H1 (cell line): Measurements from ENCODE around the gene SYNRG. TPM values are rescaled to one million over a fixed set of nuclear protein-coding genes. Genes with fewer than 3 reads are reported as not detected.

Experiments
- CTCF ChIA-PET: fragments of 300-600 bp; sonication (Branson Sonifier 250); formaldehyde crosslinking; loops from one replicate; lab custom pipeline; 2021; ENCODE audit not compliant: partially characterized antibody; lab: Charles Lee
- POLR2A ChIA-PET: fragments of 300-600 bp; sonication (Branson Sonifier 250); formaldehyde crosslinking; loops from one replicate; lab custom pipeline; 2021; ENCODE audit warnings: inconsistent platforms; ENCODE audit not compliant: partially characterized antibody; lab: Charles Lee
- DNase-seq, 2 experiments: peaks; one replicate each; pipeline versions ENCODE4 v3.0.0 to v3.0.0-alpha.2; 2010 to 2022; ENCODE audit warnings: low spot score in 2 of 2, low read depth in 1 of 2, mixed read lengths in 1 of 2
- FAIRE-seq: peaks from 2 replicates; lab custom pipeline; 2011; peaks lifted over from hg19 to GRCh38; lab: Jason Lieb, UNC
- H2AFZ ChIP-seq: 2 replicates; pipeline ENCODE4 v1.8.1; 2012; ENCODE audit warnings: low read length, inconsistent platforms
- H2AK5ac ChIP-seq: 2 replicates; pipeline ENCODE4 v1.6.1; 2013; ENCODE audit warnings: low read depth, low read length
- H2BK120ac ChIP-seq: replicated peaks from 2 replicates; pipeline ENCODE3; 2013; ENCODE audit warnings: low read depth, low read length, inconsistent platforms
- H2BK12ac ChIP-seq: 2 replicates; pipeline ENCODE4 v1.6.1; 2013; ENCODE audit warnings: low read depth, low read length
- H2BK15ac ChIP-seq: 2 replicates; pipeline ENCODE4 v1.6.1; 2013; ENCODE audit warnings: low read length
- H2BK20ac ChIP-seq: 2 replicates; pipeline ENCODE4 v1.6.1; 2013; ENCODE audit warnings: low read length
- H2BK5ac ChIP-seq: 2 replicates; pipeline ENCODE4 v1.6.1; 2013; ENCODE audit warnings: low read depth, low read length
- H3K14ac ChIP-seq: 2 replicates; pipeline ENCODE4 v1.6.1; 2013; ENCODE audit warnings: inconsistent platforms; ENCODE audit not compliant: insufficient read length
- H3K18ac ChIP-seq: 2 replicates; pipeline ENCODE4 v1.6.1; 2013; ENCODE audit warnings: low read length; ENCODE audit errors: extremely low read depth
- H3K23ac ChIP-seq: 2 replicates; pipeline ENCODE4 v1.6.1; 2013; ENCODE audit warnings: inconsistent platforms; ENCODE audit not compliant: insufficient read length
- H3K23me2 ChIP-seq: 2 replicates; pipeline ENCODE4 v1.6.1; 2013; ENCODE audit warnings: low read depth, low read length
- H3K27ac ChIP-seq: 2 replicates; pipeline ENCODE4 v1.6.1; 2011; ENCODE audit warnings: low read depth, low read length, inconsistent platforms
- H3K27me3 ChIP-seq, 4 experiments: replicated peaks in 1 of 4; 1 replicate in 1 of 4; 2 replicates in 3 of 4; pipeline versions ENCODE4 v1.6.1 to v1.8.1; 2011 to 2013; ENCODE audit warnings: low read length in 3 of 4, mild to moderate bottlenecking in 3 of 4, inconsistent platforms in 2 of 4, mixed read lengths in 2 of 4, moderate library complexity in 1 of 4; ENCODE audit not compliant: control insufficient read depth in 3 of 4, insufficient read depth in 3 of 4; ENCODE audit errors: extremely low read depth in 1 of 4
- H3K36me3 ChIP-seq, 4 experiments: 2 replicates each; pipeline versions ENCODE4 v1.6.1 to v1.8.1; 2011 to 2013; ENCODE audit warnings: mild to moderate bottlenecking in 4 of 4, low read length in 3 of 4, moderate library complexity in 2 of 4, control low read depth in 1 of 4, inconsistent platforms in 1 of 4; ENCODE audit not compliant: insufficient read depth in 4 of 4, control insufficient read depth in 2 of 4
- H3K4ac ChIP-seq: replicated peaks from 2 replicates; pipeline ENCODE3; 2013; ENCODE audit warnings: low read length, low read depth, mixed read lengths, inconsistent platforms; ENCODE audit not compliant: insufficient read length
- H3K4me1 ChIP-seq, 4 experiments: replicated peaks in 1 of 4; 1 replicate in 1 of 4; 2 replicates in 3 of 4; pipeline versions ENCODE4 v1.6.1 to v1.8.1; 2011 to 2013; ENCODE audit warnings: low read length in 3 of 4, inconsistent platforms in 2 of 4, mixed read lengths in 1 of 4; ENCODE audit not compliant: insufficient read depth in 4 of 4, control insufficient read depth in 3 of 4
- H3K4me2 ChIP-seq, 2 experiments: 2 replicates each; pipeline versions ENCODE4 v1.6.1 to v1.8.1; 2011 to 2013; ENCODE audit warnings: low read depth in 2 of 2, low read length in 2 of 2, control low read depth in 1 of 2, inconsistent platforms in 1 of 2, mild to moderate bottlenecking in 1 of 2; ENCODE audit not compliant: insufficient read depth in 1 of 2
- H3K4me3 ChIP-seq, 4 experiments: fragments of 200-600, 300-600 bp in 1 of 4; sonication (generic), shearing (Covaris generic), sonication (Bioruptor Twin) in 1 of 4; 2 replicates each; pipeline versions ENCODE4 v1.5.1 to v1.8.1; 2011 to 2016; ENCODE audit warnings: low read length in 4 of 4, low read depth in 3 of 4, control low read depth in 2 of 4, inconsistent platforms in 2 of 4, mild to moderate bottlenecking in 2 of 4, mixed read lengths in 1 of 4, moderate library complexity in 1 of 4; ENCODE audit not compliant: insufficient read depth in 2 of 4; ENCODE audit errors: extremely low read depth in 1 of 4
- H3K56ac ChIP-seq: replicated peaks from 2 replicates; pipeline ENCODE3; 2013; ENCODE audit warnings: low read depth, mild to moderate bottlenecking, mixed read lengths, low read length, inconsistent platforms; ENCODE audit not compliant: insufficient read length
- H3K79me1 ChIP-seq: 2 replicates; pipeline ENCODE4 v1.6.1; 2013; ENCODE audit warnings: low read depth, low read length, control low read depth
- H3K79me2 ChIP-seq, 2 experiments: 2 replicates each; pipeline versions ENCODE4 v1.6.1 to v1.8.1; 2012 to 2013; ENCODE audit warnings: low read length in 2 of 2, mild to moderate bottlenecking in 2 of 2, inconsistent platforms in 1 of 2; ENCODE audit not compliant: insufficient read depth in 2 of 2, control insufficient read depth in 1 of 2
- H3K9ac ChIP-seq, 4 experiments: replicated peaks in 1 of 4; 1 replicate in 1 of 4; 2 replicates in 3 of 4; pipeline versions ENCODE4 v1.6.1 to v1.8.1; 2011 to 2013; ENCODE audit warnings: low read depth in 3 of 4, low read length in 3 of 4, control low read depth in 2 of 4, mild to moderate bottlenecking in 2 of 4, moderate library complexity in 2 of 4, inconsistent platforms in 1 of 4; ENCODE audit errors: extremely low read depth in 1 of 4
- H3K9me3 ChIP-seq, 2 experiments: 2 replicates each; pipeline versions ENCODE4 v1.6.1 to v1.8.1; 2012 to 2013; ENCODE audit warnings: mild to moderate bottlenecking in 2 of 2, moderate library complexity in 2 of 2, control low read depth in 1 of 2, inconsistent platforms in 1 of 2, low read depth in 1 of 2, low read length in 1 of 2, mixed read lengths in 1 of 2; ENCODE audit not compliant: insufficient read depth in 2 of 2
- H4K20me1 ChIP-seq, 2 experiments: replicated peaks in 1 of 2; 2 replicates each; pipeline versions ENCODE3 to v1.8.1; 2011 to 2013; ENCODE audit warnings: inconsistent platforms in 2 of 2, low read length in 2 of 2, mild to moderate bottlenecking in 1 of 2; ENCODE audit not compliant: insufficient read depth in 2 of 2, control insufficient read depth in 1 of 2
- H4K5ac ChIP-seq: 2 replicates; pipeline ENCODE4 v1.6.1; 2013; ENCODE audit warnings: low read length, low read depth, mixed read lengths, inconsistent platforms; ENCODE audit not compliant: insufficient read length
- H4K8ac ChIP-seq: 2 replicates; pipeline ENCODE4 v1.8.0; 2013; ENCODE audit warnings: mild to moderate bottlenecking, moderate library complexity, low read length, inconsistent platforms; ENCODE audit not compliant: insufficient read depth; ENCODE audit errors: extremely low read depth
- H4K91ac ChIP-seq: replicated peaks from 2 replicates; pipeline ENCODE3; 2013; ENCODE audit warnings: low read length, mixed read lengths, inconsistent platforms; ENCODE audit not compliant: insufficient read length
- BCL11A ChIP-seq, 2 experiments: IDR thresholded peaks; one replicate each; pipeline ENCODE4 v1.6.1; 2011; ENCODE audit warnings: low read depth in 2 of 2, low read length in 2 of 2, mild to moderate bottlenecking in 2 of 2
- CBX5 ChIP-seq: fragments of 300-800, 300-1000 bp; sonication (generic); IDR thresholded peaks from 2 replicates; pipeline ENCODE4 v1.7.1; 2016; ENCODE audit warnings: antibody characterized with exemption, low read length, low read depth
- CREB1 ChIP-seq: IDR thresholded peaks from 2 replicates; pipeline ENCODE4 v1.6.1; 2012; ENCODE audit warnings: inconsistent platforms
- EGR1 ChIP-seq: IDR thresholded peaks from 2 replicates; pipeline ENCODE4 v1.6.1; 2011; ENCODE audit warnings: low read depth, low read length, borderline replicate concordance
- EP300 ChIP-seq, 2 experiments: IDR thresholded peaks; 1 replicate in 1 of 2; 2 replicates in 1 of 2; pipeline ENCODE4 v1.6.1; 2011 to 2012; ENCODE audit warnings: low read depth in 2 of 2, low read length in 2 of 2, mild to moderate bottlenecking in 2 of 2, borderline replicate concordance in 1 of 2, inconsistent platforms in 1 of 2, moderate library complexity in 1 of 2
- FOSL1 ChIP-seq: IDR thresholded peaks from 2 replicates; pipeline ENCODE4 v1.6.1; 2011; ENCODE audit warnings: mild to moderate bottlenecking, low read depth, low read length, moderate library complexity; ENCODE audit not compliant: insufficient read depth
- HDAC2 ChIP-seq, 2 experiments: fragments of 300-600 bp in 1 of 2; sonication (generic) in 1 of 2; IDR thresholded peaks; 2 replicates each; pipeline ENCODE4 v1.6.1; 2011 to 2012; ENCODE audit warnings: low read depth in 2 of 2, low read length in 2 of 2, mild to moderate bottlenecking in 2 of 2, moderate library complexity in 2 of 2, borderline replicate concordance in 1 of 2, inconsistent platforms in 1 of 2
- JUND ChIP-seq: IDR thresholded peaks from 2 replicates; pipeline ENCODE4 v1.6.1; 2011; ENCODE audit warnings: mild to moderate bottlenecking, improper control_type of control experiment, low read length
- TCF12 ChIP-seq: IDR thresholded peaks from 2 replicates; pipeline ENCODE4 v1.6.1; 2011; ENCODE audit warnings: low read depth, mild to moderate bottlenecking, low read length
- WGBS, 2 experiments: shearing (Covaris generic) in 1 of 2; methylation state at CpG; one replicate each; pipeline versions ENCODE4 v1.1.6 to v1.1.7; 2013 to 2015; ENCODE audit warnings: low lambda C conversion rate in 2 of 2, mixed read lengths in 2 of 2, inconsistent platforms in 1 of 2, low coverage in 1 of 2, missing lambda C conversion rate in 1 of 2; ENCODE audit not compliant: insufficient replicate concordance in 2 of 2, insufficient coverage in 1 of 2, insufficient read length in 1 of 2; ENCODE audit errors: extremely low coverage in 1 of 2, missing lambda C conversion rate in 1 of 2; 5-methylcytosine and 5-hydroxymethylcytosine counted together
- polyA plus RNA-seq, 7 experiments: library from polyadenylated mRNA; depleted of rRNA in 3 of 7; stranded (reverse) in 5 of 7; unstranded in 2 of 7; fragments of >200 nt in 5 of 7; fragments of 200-250 nt in 2 of 7; gene quantifications; 1 replicate in 5 of 7; 2 replicates in 1 of 7; 4 replicates in 1 of 7; pipeline versions ENCODE4 v1.2.1 to v1.2.3, GENCODE V29; 2011 to 2013; ENCODE audit warnings: missing spikeins in 2 of 7, mixed read lengths in 2 of 7
- total RNA-seq: library from RNA; stranded (reverse); fragmentation: NEBNext Ultra II Directional; extraction: Animal tissue kit (Norgen Biotek cat#: 25700); gene quantifications from 2 replicates; pipeline ENCODE4 v1.2.1, GENCODE V29; 2021

Gene SYNRG
- total and polyA plus RNA-seq, 2 of the 8 experiments (the other 6 are each of a cell fraction or from before 2014, with no cell fraction given), result 7.7 to 31.7 TPM

GRCh38 chr17:37557482-37557881 lies 51.7 kb downstream of the SYNRG start:
- H4K5ac ChIP-seq, result no peak overlapping the region
- peaks cover 0 to 4% (median 2%) of the 10 kb centered on the region in 4 experiments; a peak in 3 of 7 replicates for H3K4me1 ChIP-seq
- H2BK5ac ChIP-seq, result no peak overlapping the region
- no peak overlapping the region for H2BK15ac ChIP-seq
- H3K27ac ChIP-seq, result no peak overlapping the region
- H3K14ac ChIP-seq, result no peak overlapping the region
- H3K79me2 ChIP-seq, result no peaks in the 10 kb centered on the region
- H2BK12ac ChIP-seq, result no peak overlapping the region
- FAIRE-seq (no peak), DNase-seq (no peak)
- no peak overlapping the region for H3K56ac ChIP-seq
- H3K9ac ChIP-seq, result no peak overlapping the region
- no peak overlapping the region for H2AFZ ChIP-seq
- H2AK5ac ChIP-seq, result no peak overlapping the region
- no peak overlapping the region for H2BK20ac ChIP-seq
- no peaks in the 10 kb centered on the region for H3K23me2 ChIP-seq
- H2BK120ac ChIP-seq, result no peak overlapping the region
- H3K79me1 ChIP-seq, result no peaks in the 10 kb centered on the region
- H3K4me3 ChIP-seq, result no peak overlapping the region
- ChIA-PET POLR2A (no interaction called here), CTCF (interaction anchor here (0.8 to 5.0 kb wide), 3 partner anchors 13 to 44 kb away, joined by 3 to 19 read pairs (median 4); no protein-coding TSS in a partner anchor)
- H3K4me2 ChIP-seq, result no peak overlapping the region
- no peak overlapping the region for H4K91ac ChIP-seq
- H3K27me3 ChIP-seq, result no peaks in the 10 kb centered on the region
- H3K9me3 ChIP-seq, result no peaks in the 10 kb centered on the region
- no peak overlapping the region for H3K4ac ChIP-seq
- H3K23ac ChIP-seq, result no peak overlapping the region
- peaks cover 0 to 1% of the 10 kb centered on the region in 2 experiments for H4K20me1 ChIP-seq
- H3K18ac ChIP-seq, result no peak overlapping the region
- no peak overlapping the region for H4K8ac ChIP-seq
- peaks cover 2 to 13% (median 10%) of the 10 kb centered on the region in 4 experiments for H3K36me3 ChIP-seq
- TF ChIP-seq CBX5, result no peak
- no peak for TF ChIP-seq EGR1
- no peak for TF ChIP-seq CREB1
- TF ChIP-seq BCL11A (IDR thresholded peaks at IDR 0.05; ENCODE audit: low read depth in 2 of 2, low read length in 2 of 2), result no peak
- no peak for TF ChIP-seq JUND
- no peak for TF ChIP-seq TCF12
- TF ChIP-seq HDAC2 (IDR thresholded peaks at IDR 0.05; ENCODE audit: borderline replicate concordance in 1 of 2, low read depth in 2 of 2, low read length in 2 of 2), result no peak
- TF ChIP-seq EP300 (IDR thresholded peaks at IDR 0.05; ENCODE audit: borderline replicate concordance in 1 of 2, low read depth in 2 of 2, low read length in 2 of 2), result no peak
- TF ChIP-seq FOSL1, result no peak
- WGBS, 2 experiments, result 86% methylated on average over 2 of the region's 2 CpGs; no CpG with 5 or more reads in 1 of the 2 experiments
